D721Med (cell line): ENCODE data around the gene GYG2.

Source experiments
- DNase-seq: peaks from one replicate; pipeline ENCODE4 v3.0.0; 2011; ENCODE audit warnings: low spot score; ENCODE audit not compliant: insufficient read length
- FAIRE-seq: peaks from 2 replicates; lab custom pipeline; 2011; peaks lifted over from hg19 to GRCh38; lab: Jason Lieb, UNC
- TF ChIP-seq, protein P1 (sequence below): IDR thresholded peaks from 2 replicates; pipeline ENCODE4 v1.5.1; 2012; ENCODE audit warnings: mild to moderate bottlenecking, control low read depth; ENCODE audit not compliant: insufficient read depth; ENCODE audit errors: missing control alignments

Gene GYG2

DNA sequence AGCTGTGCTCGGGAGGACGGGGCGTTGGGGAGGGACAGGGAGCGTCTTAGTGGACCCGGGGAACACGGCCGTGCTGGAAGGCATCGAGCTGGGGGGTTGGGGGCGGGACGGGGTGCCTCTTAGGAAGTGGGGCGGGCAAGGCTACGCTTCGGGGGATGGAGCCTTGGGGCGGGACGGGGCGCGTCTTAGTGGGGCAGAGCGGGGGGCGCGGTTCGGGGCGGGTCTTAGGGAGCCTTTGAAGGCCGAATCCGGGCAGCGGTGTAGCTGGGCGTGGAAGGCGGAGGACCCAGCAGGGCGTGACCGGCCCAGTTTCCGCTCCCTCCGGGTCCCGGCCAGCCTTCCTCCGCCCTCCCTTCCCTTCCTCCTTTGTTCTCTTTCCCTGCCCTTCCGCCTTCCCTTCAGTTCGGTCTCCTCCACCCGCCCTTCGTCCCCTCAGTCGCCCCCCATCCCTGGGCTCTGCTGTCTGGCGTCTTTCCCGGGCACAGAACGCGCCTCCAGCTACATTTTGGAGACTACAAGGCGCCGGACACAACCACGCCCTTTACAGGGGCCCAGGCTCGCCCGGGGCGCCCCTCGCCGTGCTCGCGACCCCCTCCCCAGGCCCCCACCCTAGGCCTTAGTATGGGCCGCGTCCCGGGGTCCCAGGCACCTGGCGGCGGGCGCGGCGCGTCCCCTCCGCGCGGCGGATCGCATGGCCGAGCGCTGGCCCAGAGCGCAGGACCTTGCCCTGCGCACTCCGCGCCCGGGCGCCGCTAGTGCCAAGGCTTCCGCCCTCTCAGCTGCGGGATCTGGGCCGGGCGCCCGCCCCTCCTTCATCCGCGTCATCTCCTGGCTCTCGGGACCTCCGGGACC lies 100.1 kb downstream of the GYG2 start, which contains the start of gene ARSD:
ARSD (minus strand) TSS at position 757 of the 852 bp plus-strand sequence; CDS start at position 693, 64 bp downstream.
- DNase-seq (no peak), FAIRE-seq (no peak)
- TF ChIP-seq, protein P1, sequence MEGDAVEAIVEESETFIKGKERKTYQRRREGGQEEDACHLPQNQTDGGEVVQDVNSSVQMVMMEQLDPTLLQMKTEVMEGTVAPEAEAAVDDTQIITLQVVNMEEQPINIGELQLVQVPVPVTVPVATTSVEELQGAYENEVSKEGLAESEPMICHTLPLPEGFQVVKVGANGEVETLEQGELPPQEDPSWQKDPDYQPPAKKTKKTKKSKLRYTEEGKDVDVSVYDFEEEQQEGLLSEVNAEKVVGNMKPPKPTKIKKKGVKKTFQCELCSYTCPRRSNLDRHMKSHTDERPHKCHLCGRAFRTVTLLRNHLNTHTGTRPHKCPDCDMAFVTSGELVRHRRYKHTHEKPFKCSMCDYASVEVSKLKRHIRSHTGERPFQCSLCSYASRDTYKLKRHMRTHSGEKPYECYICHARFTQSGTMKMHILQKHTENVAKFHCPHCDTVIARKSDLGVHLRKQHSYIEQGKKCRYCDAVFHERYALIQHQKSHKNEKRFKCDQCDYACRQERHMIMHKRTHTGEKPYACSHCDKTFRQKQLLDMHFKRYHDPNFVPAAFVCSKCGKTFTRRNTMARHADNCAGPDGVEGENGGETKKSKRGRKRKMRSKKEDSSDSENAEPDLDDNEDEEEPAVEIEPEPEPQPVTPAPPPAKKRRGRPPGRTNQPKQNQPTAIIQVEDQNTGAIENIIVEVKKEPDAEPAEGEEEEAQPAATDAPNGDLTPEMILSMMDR, result no peak

GRCh38 chrX:2931155-2931554 lies 102.4 kb downstream of the GYG2 start:
- FAIRE-seq, result no peak
- TF ChIP-seq, protein P1, result no peak

DNA sequence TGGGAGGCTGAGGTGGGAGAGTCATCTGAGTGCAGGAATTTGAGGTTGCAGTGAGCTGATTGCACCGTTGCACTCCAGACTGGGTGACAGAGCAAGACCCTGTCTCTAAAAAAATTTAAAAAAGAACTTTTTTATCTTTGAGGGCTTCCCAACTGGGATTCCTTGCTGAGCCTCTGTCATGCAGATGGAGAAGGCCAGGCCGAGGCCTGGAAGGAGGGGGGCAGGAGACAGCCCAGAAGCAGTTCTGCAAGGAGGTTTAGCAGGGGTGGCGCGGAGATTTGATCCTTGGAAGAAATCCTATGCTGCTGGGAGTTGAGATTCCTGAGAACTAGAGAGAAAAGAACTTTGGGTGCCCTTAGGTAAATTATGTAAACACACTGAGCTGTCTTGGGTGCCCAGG lies 102.9 kb downstream of the GYG2 start:
- TF ChIP-seq, protein P1, result no peak
- FAIRE-seq (no peak), DNase-seq (no peak)

More at GRCh38 chrX:2931155-2931554, 102.4 kb downstream of the GYG2 start:
- DNase-seq, result no peak
